HepG2 (cell line): ENCODE measurements around the gene USP2. TPM values are rescaled to one million over a fixed set of nuclear protein-coding genes. Genes with fewer than 3 reads are reported as not detected.
A peak's percentile ranks its signal among the peaks of the same experiment; 100 is the strongest.

ENCODE experiments used
- ATM ChIP-seq: fragments of 450-650 bp; IDR thresholded peaks from 2 replicates; pipeline ENCODE4 v1.7.1; 2017; ENCODE audit warnings: mild to moderate bottlenecking, borderline replicate concordance
- CEBPG ChIP-seq: IDR thresholded peaks from 2 replicates; pipeline ENCODE4 v1.6.1; 2016
- NCOR1 ChIP-seq: fragments of 200-600 bp; sonication (generic); IDR thresholded peaks from 2 replicates; pipeline ENCODE4 v1.7.0; 2017; ENCODE audit warnings: antibody characterized with exemption, low read length, borderline replicate concordance
- NFIC ChIP-seq: IDR thresholded peaks from 2 replicates; pipeline ENCODE4 v1.6.1; 2012; ENCODE audit warnings: mild to moderate bottlenecking, low read length, inconsistent platforms
- PBX3 ChIP-seq: sonication (generic); formaldehyde crosslinking; IDR thresholded peaks from 2 replicates; pipeline ENCODE4 v1.8.1; 2023; ENCODE audit warnings: missing genetic modification reagents, inconsistent platforms, borderline replicate concordance
- SMAD3 ChIP-seq: sonication (generic); formaldehyde crosslinking; IDR thresholded peaks from 2 replicates; pipeline ENCODE4 v1.4.0; 2020; ENCODE audit warnings: missing genetic modification reagents
- SPEN ChIP-seq: sonication (generic); formaldehyde crosslinking; IDR thresholded peaks from 2 replicates; pipeline ENCODE4 v1.5.1; 2020; ENCODE audit warnings: low read depth, mild to moderate bottlenecking, missing genetic modification reagents
- SRSF4 ChIP-seq: fragments of 200-400 bp; formaldehyde crosslinking; IDR thresholded peaks from one replicate; pipeline ENCODE4 v1.6.1; 2018; ENCODE audit warnings: mild to moderate bottlenecking, low read depth, low read length, moderate library complexity; ENCODE audit not compliant: poor library complexity, severe bottlenecking
- TCF12 ChIP-seq, 2 experiments: fragments of 450-650 bp in 1 of 2; sonication (generic) in 1 of 2; formaldehyde crosslinking in 1 of 2; IDR thresholded peaks; 2 replicates each; pipeline versions ENCODE4 v1.6.1 to v1.8.0; 2017 to 2022; ENCODE audit warnings: antibody characterized with exemption in 1 of 2, mild to moderate bottlenecking in 1 of 2, missing genetic modification reagents in 1 of 2, moderate library complexity in 1 of 2
- ZFP36L1 ChIP-seq: sonication (generic); formaldehyde crosslinking; IDR thresholded peaks from 2 replicates; pipeline ENCODE4 v1.8.0; 2022; ENCODE audit warnings: mild to moderate bottlenecking, missing genetic modification reagents, moderate library complexity
- ZNF280D ChIP-seq: sonication (generic); formaldehyde crosslinking; IDR thresholded peaks from 2 replicates; pipeline ENCODE4 v1.5.1; 2020; ENCODE audit warnings: mild to moderate bottlenecking, missing genetic modification reagents
- ZNF318 ChIP-seq: sonication (generic); formaldehyde crosslinking; IDR thresholded peaks from 2 replicates; pipeline ENCODE4 v1.4.0; 2020; ENCODE audit warnings: mild to moderate bottlenecking, missing genetic modification reagents
- ZNF451 ChIP-seq: sonication (generic); formaldehyde crosslinking; IDR thresholded peaks from 2 replicates; pipeline ENCODE4 v1.5.0; 2020; ENCODE audit warnings: mild to moderate bottlenecking, missing genetic modification reagents
- ZNF598 ChIP-seq: sonication (generic); formaldehyde crosslinking; IDR thresholded peaks from 2 replicates; pipeline ENCODE4 v1.5.1; 2020; ENCODE audit warnings: mild to moderate bottlenecking, missing genetic modification reagents, borderline replicate concordance
- ZNF816 ChIP-seq: sonication (generic); formaldehyde crosslinking; IDR thresholded peaks from 2 replicates; pipeline ENCODE4 v1.8.0; 2022; ENCODE audit warnings: missing genetic modification reagents, mild to moderate bottlenecking, borderline replicate concordance
- polyA plus RNA-seq, 8 experiments: library from polyadenylated mRNA; depleted of rRNA in 3 of 8; stranded (reverse) in 7 of 8; unstranded in 1 of 8; fragments of >200 nt; fragmentation: Illumina TruSeq in 4 of 8; extraction: Trizol in 4 of 8; gene quantifications; 2 replicates each; pipeline versions ENCODE4 v1.2.1 to v1.2.3, GENCODE V29; 2011 to 2016; ENCODE audit warnings: low read depth in 4 of 8, missing spikeins in 1 of 8, mixed read lengths in 1 of 8; ENCODE audit not compliant: insufficient read depth in 1 of 8
- total RNA-seq, 5 experiments: library from RNA; depleted of rRNA; stranded (reverse); fragments of >200 nt; fragmentation: Illumina TruSeq; extraction: Trizol; gene quantifications; 2 replicates each; pipeline ENCODE4 v1.2.3, GENCODE V29; 2016; ENCODE audit warnings: low read depth in 1 of 5

Gene USP2
- total and polyA plus RNA-seq, 2 of the 13 experiments (the other 11 are each of a cell fraction or from before 2014, with no cell fraction given): 2.5 to 6.0 TPM

- no peak for TF ChIP-seq ZNF280D (CRISPR knock-in tag)
- TF ChIP-seq NFIC: peak; percentile 72; the same call in 1 of the 2 replicates
- no peak; the same call in 1 of the 2 replicates for TF ChIP-seq CEBPG
- no peak for TF ChIP-seq ATM
- peak; percentile 28; the same call in 1 of the 2 replicates for TF ChIP-seq ZNF816 (CRISPR knock-in tag)
- TF ChIP-seq ZNF598 (CRISPR knock-in tag): no peak
- TF ChIP-seq SPEN (CRISPR knock-in tag): peak; percentile 86; the same call in 1 of the 2 replicates
- no peak for TF ChIP-seq ZFP36L1
- TF ChIP-seq SRSF4: no peak
- 0 out of 2 replicates have a peak, but pooled peaks have one; percentile 28 for TF ChIP-seq ZNF451 (CRISPR knock-in tag)
- peak; percentile 70; the same call in 1 of the 2 replicates for TF ChIP-seq SMAD3
- TF ChIP-seq NCOR1: peak; percentile 94
- no peak for TF ChIP-seq TCF12 (IDR thresholded peaks at IDR 0.05)
- no peak for TF ChIP-seq TCF12 (CRISPR knock-in tag; IDR thresholded peaks at IDR 0.05)
- TF ChIP-seq PBX3 (CRISPR knock-in tag): no peak
- peak; percentile 86; the same call in 1 of the 2 replicates for TF ChIP-seq ZNF318 (CRISPR knock-in tag)
Measured at GRCh38 chr11:119368121-119369034, 13.1 kb downstream of the USP2 start (continued).
